ENCODE measurements around the gene FIGN. TPM values are rescaled to one million over a fixed set of nuclear protein-coding genes. Genes with fewer than 3 reads are reported as not detected.

The FIGN gene
- total RNA-seq, 1 experiment from 2014 or later, result not detected

DNA sequence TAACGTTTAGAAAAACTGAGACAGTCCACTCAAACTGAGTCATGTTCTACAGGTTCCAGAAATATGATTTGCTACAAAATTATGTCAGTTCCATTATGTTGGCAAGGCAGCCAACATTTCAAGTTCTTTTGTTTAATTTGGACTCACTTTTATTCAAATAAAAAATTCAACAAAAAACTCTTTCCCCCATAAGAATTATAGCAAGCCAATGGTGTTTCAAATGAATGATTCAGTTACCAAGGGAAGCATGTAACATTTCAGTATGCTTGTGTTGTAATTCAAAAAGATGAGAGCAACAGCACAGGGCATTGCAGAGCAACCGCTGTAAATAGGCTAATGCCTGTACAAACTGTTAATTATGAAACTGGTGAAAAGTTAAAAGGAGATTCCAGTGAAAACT lies 140.8 kb downstream of the FIGN start (continued):
- TF ChIP-seq, protein P1, sequence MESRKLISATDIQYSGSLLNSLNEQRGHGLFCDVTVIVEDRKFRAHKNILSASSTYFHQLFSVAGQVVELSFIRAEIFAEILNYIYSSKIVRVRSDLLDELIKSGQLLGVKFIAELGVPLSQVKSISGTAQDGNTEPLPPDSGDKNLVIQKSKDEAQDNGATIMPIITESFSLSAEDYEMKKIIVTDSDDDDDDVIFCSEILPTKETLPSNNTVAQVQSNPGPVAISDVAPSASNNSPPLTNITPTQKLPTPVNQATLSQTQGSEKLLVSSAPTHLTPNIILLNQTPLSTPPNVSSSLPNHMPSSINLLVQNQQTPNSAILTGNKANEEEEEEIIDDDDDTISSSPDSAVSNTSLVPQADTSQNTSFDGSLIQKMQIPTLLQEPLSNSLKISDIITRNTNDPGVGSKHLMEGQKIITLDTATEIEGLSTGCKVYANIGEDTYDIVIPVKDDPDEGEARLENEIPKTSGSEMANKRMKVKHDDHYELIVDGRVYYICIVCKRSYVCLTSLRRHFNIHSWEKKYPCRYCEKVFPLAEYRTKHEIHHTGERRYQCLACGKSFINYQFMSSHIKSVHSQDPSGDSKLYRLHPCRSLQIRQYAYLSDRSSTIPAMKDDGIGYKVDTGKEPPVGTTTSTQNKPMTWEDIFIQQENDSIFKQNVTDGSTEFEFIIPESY (IDR thresholded peaks at IDR 0.05; ENCODE audit: extremely low read depth, insufficient replicate concordance, low read length), result no peak

DNA sequence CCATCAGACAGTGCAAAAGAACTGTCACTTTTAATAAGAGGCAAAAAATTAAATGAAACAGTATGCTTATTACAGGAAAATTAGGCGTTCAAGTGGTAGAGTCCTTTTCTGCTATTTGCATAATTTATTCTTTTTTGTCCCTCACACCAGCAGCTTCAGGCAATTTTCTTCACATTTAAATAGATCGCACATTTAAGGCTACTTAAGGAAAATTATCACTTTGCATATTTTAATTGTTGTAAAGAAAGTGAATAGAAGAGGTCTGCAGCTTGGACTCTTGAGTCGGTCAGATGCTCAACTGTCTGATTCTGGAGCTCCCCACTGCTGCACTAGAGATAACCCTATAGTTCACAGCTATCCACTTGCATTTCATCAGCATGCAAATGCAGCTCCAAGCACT lies 141.3 kb downstream of the FIGN start:
- Histone ChIP-seq H2AFZ (ENCODE audit: low read depth, low read length, poor library complexity, severe bottlenecking) (no peak overlapping the region), H3K27ac (ENCODE audit: low read depth, low read length) (no peak overlapping the region), H3K4me3 (replicated peaks in 1 of 2; ENCODE audit: low read depth in 1 of 2, low read length in 2 of 2) (no peak overlapping the region), H3K4me1 (ENCODE audit: control insufficient read depth in 1 of 2, insufficient read depth in 2 of 2, low read length in 2 of 2) (no peaks in the 10 kb centered on the region), H4K20me1 (ENCODE audit: insufficient read depth) (no peaks in the 10 kb centered on the region), H3K27me3 (ENCODE audit: insufficient read depth, low read length) (peaks cover 63% of the 10 kb centered on the region), H3K9me3 (ENCODE audit: control insufficient read depth in 1 of 2, insufficient read depth in 1 of 2, low read depth in 1 of 2, low read length in 2 of 2) (no peaks in the 10 kb centered on the region), H3K9ac (ENCODE audit: low read length) (no peak overlapping the region), H3K9me2 (ENCODE audit: insufficient read depth) (no peaks in the 10 kb centered on the region), H3K36me3 (ENCODE audit: control insufficient read depth in 1 of 2, insufficient read depth in 2 of 2, low read length in 2 of 2) (no peaks in the 10 kb centered on the region), H3K4me2 (ENCODE audit: low read length) (no peak overlapping the region), H3K79me2 (ENCODE audit: insufficient read depth, low read length) (no peaks in the 10 kb centered on the region)
- ChIA-PET POLR2A (interaction anchor here (0.6 kb wide), 1 partner anchor 218 kb away, joined by 4 read pairs; no protein-coding TSS in a partner anchor), RAD21 (ENCODE audit: low non-redundant PET in 1 of 2, low total read pairs in 2 of 2, uncharacterized antibody in 2 of 2, unreplicated experiment in 2 of 2) (no interaction called here), CTCF (no interaction called here)
- intact Hi-C loops (cut with micrococcal nuclease), result no loop called here
- BruUV-seq (replicated peaks), result no TSS peak
- TF ChIP-seq, protein P2, sequence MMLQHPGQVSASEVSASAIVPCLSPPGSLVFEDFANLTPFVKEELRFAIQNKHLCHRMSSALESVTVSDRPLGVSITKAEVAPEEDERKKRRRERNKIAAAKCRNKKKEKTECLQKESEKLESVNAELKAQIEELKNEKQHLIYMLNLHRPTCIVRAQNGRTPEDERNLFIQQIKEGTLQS (IDR thresholded peaks at IDR 0.05), result no peak
- TF ChIP-seq ZNF274 (IDR thresholded peaks at IDR 0.05; ENCODE audit: low read depth, low read length) (no peak), JUND (IDR thresholded peaks at IDR 0.05) (no peak), POLR2A (IDR thresholded peaks at IDR 0.05; ENCODE audit: borderline replicate concordance, extremely low read depth, insufficient read depth, insufficient read length) (no peak), SP1 (IDR thresholded peaks at IDR 0.05; ENCODE audit: low read depth) (no peak), CBX3 (IDR thresholded peaks at IDR 0.05; ENCODE audit: low read depth) (no peak), EGR1 (IDR thresholded peaks at IDR 0.05; ENCODE audit: low read depth) (no peak), EZH2 (IDR thresholded peaks at IDR 0.05) (no peak), YY1 (IDR thresholded peaks at IDR 0.05; ENCODE audit: extremely low read depth, insufficient replicate concordance, low read depth, low read length) (no peak), RAD21 (IDR thresholded peaks at IDR 0.05; ENCODE audit: low read depth) (no peak), TCF7L2 (IDR thresholded peaks at IDR 0.05; ENCODE audit: borderline replicate concordance, extremely low read depth, insufficient read depth, insufficient read length) (no peak), EZH2phosphoT487 (IDR thresholded peaks at IDR 0.05; ENCODE audit: borderline replicate concordance) (no peak), ELF1 (IDR thresholded peaks at IDR 0.05; ENCODE audit: borderline replicate concordance, low read depth) (no peak), CEBPB (IDR thresholded peaks at IDR 0.05; ENCODE audit: low read depth) (no peak), ZFX (IDR thresholded peaks at IDR 0.05) (no peak)
- TF ChIP-seq, protein P3, sequence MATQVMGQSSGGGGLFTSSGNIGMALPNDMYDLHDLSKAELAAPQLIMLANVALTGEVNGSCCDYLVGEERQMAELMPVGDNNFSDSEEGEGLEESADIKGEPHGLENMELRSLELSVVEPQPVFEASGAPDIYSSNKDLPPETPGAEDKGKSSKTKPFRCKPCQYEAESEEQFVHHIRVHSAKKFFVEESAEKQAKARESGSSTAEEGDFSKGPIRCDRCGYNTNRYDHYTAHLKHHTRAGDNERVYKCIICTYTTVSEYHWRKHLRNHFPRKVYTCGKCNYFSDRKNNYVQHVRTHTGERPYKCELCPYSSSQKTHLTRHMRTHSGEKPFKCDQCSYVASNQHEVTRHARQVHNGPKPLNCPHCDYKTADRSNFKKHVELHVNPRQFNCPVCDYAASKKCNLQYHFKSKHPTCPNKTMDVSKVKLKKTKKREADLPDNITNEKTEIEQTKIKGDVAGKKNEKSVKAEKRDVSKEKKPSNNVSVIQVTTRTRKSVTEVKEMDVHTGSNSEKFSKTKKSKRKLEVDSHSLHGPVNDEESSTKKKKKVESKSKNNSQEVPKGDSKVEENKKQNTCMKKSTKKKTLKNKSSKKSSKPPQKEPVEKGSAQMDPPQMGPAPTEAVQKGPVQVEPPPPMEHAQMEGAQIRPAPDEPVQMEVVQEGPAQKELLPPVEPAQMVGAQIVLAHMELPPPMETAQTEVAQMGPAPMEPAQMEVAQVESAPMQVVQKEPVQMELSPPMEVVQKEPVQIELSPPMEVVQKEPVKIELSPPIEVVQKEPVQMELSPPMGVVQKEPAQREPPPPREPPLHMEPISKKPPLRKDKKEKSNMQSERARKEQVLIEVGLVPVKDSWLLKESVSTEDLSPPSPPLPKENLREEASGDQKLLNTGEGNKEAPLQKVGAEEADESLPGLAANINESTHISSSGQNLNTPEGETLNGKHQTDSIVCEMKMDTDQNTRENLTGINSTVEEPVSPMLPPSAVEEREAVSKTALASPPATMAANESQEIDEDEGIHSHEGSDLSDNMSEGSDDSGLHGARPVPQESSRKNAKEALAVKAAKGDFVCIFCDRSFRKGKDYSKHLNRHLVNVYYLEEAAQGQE (IDR thresholded peaks at IDR 0.05; ENCODE audit: low read depth), result no peak
- TF ChIP-seq, protein P1 (IDR thresholded peaks at IDR 0.05; ENCODE audit: extremely low read depth, insufficient replicate concordance, low read length), result no peak
- ATAC-seq (no peak), DNase-seq (ENCODE audit: low read depth, low spot score) (no peak)

All from HCT116 (cell line).